HG03442 (cell line): ENCODE results near the gene STAMBPL1.

ENCODE experiments used
- ATAC-seq: cut with Tn5 transposase; IDR thresholded peaks from one replicate; pipeline ENCODE4 v1.9.1; 2021; ENCODE audit warnings: mild to moderate bottlenecking, moderate library complexity; ENCODE audit not compliant: unreplicated experiment

The STAMBPL1 gene

DNA sequence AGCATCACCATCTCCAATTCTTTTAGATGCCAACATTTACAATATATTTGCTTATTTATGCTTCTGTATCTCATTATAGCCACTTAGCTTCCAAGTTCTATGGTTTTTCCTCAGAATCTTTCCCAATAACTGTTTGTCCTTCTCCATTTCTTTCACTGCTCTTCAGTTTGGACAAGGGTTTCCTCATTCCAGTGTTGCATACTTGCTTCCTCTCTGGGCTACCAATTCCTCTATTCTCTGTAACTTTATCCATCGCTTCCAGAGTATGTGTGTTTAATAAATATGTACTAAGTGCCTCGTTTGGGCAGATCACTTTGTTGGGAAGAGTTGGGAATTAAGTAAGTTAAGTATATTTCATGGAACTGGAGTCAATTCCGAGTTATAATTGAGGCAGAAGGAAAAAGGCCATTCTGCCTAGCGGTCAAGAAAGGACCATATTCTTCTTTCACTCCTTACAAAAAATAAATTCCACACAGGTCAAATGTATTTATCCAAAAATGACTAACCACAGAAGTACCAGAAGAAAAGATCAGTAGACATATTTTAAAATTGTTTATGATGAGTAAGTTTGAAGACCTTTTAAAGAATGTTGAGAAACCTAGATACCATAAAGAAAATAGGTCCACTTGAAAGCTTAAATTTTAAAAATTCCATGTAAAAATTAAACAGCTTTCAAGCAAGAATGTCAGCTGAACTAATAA, 10.8 kb downstream of the STAMBPL1 start:
- ATAC-seq = no peak

DNA sequence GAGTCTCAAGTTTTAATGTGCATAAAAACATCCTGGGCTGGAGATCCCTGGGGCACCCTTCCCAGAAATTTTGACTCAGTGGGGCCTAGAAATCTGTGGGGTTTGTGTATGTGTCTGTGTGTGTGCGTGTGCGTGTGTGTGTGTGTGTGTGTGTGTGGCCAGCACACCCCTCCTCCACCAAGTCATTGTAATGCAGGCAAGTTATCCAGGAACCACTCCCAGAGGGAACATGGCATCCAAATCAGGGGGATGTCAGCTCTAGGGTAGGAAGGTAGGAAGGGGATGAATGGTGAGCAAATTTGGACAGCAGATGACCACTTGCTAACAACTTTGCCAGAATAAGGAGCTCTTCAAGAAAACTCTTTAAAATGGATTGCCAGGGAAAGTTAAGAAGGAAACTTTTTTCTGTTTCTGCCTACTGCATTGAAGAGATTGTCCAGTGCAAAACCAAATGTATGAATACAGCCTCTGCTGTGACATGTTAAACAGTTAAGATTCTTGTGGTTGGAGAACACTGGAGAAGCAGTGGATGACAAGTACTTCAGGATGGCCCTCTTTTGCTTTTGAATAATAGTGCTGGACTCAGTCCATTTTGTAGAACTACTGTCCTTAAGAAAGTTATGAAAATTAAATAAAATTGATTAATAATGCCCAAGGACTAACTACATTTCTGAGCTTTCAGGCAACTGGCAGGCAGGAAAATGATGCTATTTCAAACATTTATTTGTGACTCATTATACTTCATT, 12.3 kb downstream of the STAMBPL1 start:
- ATAC-seq = no peak

DNA sequence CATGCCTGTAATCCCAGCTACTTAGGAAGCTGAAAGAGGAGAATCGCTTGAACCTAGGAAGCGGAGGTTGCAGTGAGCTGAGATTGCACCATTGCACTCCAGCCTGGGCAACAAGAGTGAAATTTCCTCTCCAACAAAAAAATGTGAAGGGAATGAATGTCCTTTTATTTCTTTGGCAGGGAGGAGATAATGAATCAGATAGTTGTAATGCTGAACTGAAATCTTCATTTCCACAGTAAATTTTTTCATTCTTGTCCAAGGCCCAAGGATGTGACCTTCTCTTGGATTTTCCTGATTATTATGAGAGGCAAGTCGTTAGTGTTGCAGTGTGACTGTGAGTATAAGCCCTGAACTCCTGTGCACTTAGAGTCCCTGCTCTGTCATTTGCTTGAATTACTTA, 13.6 kb downstream of the STAMBPL1 start:
- no peak for ATAC-seq

DNA sequence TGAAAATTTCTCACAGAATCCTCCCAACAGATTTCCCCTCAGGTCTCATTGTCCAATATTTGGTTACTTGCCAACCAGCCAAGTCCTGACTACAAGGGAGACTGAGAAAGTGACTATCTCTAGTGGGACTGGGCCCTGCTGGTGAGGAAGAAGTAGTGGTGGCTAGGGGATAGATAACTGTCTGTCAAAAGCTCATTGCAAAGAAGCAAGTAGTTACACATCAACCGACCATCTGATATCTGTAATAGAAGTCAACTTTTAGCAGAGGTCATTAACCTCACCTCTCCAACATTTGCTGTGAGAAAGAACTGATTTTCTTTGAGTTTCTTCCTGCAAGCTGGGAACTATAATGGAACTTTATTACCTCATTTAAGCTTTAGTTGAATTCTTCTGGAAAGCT, 15.2 kb downstream of the STAMBPL1 start:
- no peak for ATAC-seq

DNA sequence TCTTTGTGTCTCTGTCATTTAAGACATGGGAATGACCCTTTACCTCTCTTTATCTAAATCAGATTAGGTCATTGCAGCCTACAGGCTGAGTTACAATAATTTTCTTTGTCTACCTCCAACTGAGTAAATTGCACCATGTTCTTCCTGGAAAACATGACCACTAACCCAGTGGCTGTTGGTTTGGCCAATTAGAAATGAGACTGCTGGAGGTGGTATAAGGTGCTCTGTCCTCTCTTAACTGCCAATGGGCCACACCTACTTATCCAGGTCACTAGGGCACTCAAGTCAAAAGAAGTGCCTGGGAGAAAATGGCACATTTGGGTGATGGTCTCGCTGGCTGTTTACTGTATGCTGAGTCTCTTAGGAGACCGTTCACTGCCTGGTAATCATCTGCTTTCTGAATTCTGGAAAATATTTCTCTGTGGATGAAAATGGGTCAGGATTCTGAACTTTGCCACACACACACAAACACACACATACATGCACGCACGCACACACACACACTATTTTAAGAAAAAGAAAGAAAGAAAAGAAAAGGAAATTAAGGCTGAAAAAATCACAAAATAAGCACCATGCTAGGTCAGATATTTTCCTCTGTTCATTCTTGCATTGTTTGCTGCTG, 16.4 kb downstream of the STAMBPL1 start:
- ATAC-seq = no peak

DNA sequence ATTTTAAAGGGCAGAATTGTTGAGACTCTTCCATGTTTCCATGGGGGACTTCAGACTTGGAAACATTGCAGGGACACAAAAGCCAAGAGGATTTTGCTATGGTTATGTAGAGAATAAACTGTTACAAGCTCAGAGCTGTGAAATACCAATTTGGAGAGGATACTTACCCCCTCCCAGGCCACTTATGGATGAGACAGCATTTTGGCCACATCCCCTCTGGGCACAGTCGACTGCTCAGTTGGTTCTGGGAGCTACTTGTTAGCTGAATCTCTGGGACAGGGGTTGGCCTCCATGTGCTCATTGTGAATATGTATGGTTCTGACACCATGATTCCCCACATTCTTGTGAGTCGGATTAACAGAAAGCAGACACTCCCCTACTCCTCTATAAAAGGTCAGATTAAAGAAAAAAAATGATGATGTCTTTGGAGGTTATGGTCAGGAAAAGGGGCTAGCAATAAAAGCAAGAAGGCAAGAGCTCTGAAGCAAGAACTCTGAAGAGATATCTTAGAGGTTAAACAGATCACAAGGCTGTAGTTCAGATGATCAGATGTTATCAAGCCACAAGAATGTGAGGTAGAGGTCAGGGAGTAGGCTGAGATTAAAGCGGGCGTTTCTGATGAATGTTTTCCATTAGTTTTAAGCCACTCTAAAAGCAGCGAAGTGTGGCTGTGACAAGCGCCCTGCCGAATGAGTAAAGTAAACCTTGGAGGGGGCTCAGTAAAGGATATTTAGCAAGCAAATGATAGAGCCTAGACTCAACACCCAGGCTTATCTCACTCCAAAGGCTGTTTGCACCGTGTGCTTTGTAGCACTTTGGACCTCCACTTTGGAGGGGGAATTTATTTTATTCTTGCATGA, 17.2 kb downstream of the STAMBPL1 start:
- ATAC-seq = no peak

DNA sequence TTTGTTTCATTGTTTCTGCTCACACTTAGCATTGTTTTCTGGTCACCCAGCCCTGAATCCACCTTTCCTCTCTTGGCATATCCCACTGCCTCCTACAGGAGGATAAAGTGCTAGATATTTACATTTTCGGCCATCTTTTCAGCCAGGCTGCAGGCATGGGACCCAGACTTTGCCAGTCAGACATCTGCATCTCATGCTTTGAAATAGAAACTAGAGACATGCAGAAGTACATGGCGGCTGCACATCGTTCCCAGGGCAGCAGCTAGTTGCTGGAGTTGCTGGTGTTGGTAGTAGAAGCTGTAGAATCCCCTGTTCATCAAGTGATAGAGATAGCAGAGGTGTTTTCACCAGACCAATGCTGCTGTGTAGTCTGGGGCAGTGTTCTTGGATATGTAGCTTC, 18.7 kb downstream of the STAMBPL1 start:
- ATAC-seq = no peak

DNA sequence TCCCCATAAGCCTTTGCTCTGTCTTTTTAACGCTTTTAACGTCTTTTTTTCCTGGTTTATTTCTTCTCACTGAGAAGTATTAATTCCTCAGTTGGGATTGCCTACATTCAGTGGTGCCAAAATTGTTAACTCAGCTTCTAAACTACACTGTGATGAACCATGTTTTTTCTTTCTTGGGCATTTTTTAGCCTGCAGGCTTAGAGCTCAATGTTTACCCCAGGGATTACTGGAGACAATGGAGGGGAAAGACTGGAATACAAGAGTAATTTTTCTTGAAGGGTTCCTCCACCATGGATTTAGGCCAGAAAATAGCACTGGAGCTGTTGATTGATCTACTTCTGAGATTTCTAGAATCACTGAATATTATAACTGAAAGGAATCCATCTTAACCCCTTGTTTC, 19.8 kb downstream of the STAMBPL1 start:
- ATAC-seq = no peak

DNA sequence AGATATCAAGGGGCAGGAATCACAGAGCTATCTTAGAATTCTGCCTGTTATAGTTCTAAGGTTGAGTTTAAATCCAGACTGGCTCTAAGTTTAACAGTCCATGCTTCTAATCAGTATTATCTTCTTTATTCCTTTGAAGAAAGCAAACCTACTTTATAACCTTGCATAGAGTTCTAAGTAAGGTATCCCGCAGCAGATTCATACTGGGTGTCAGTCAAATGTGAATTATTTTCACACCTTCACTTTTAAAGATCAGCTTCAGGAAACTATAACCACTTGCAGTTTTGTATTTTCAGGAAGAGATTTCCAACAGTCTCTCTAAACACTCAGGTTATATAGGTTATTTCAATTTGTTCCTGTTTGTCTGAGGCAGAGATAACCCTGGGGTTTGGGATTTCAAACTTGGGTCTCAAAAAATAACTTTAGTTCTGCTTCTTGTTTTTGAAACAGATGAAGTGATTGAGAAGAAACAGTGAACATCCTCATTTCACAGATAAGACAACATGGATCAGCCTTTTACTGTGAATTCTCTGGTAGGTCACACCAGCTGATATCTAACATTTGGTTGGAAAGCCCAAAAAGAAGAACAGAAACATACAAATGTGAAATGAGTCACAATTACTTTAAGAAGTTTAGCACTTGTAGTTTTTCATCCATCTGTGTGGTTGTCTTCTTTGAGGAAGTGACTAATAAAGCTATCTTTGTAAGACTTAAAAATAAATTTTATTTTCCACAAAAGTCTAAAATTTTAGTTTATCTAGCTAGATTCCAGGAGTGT, 21.4 kb downstream of the STAMBPL1 start:
- ATAC-seq = peak; percentile 67

DNA sequence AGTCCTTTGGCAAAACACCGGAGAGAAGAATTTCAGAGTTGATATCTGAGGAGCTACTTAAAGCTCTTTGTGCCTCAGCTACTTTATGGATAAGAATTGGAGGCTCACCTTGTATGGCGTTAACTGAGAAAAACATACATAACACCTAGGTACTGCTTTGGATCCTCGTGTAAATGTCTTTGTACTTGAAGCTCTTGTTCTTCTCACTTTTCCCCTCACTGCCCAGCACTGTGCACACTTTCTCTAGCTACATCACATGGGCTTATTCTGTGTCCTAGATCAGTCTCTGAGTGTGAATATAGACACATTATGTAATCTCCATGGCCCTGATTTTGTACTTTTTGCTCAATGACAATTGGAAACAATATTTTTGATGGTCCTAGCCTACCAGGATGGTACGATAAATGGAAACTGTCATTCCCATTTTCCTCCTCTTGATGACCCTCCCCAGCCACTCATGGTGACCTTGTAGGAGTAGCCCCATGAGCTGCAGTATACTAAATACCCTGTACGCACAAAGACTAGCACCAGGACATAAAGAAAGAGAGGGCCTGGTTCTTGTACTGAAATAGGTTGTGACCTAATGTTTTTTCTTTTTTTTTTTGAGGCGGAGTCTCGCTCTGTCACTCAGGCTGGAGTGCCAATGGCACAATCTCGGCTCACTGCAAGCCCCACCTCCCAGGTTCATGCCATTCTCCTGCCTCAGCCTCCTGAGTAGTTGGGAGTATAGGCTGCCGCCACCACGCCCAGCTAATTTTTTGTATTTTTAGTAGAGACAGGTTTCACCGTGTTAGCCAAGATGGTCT, 22.1 kb downstream of the STAMBPL1 start:
- ATAC-seq = peak; percentile 46

DNA sequence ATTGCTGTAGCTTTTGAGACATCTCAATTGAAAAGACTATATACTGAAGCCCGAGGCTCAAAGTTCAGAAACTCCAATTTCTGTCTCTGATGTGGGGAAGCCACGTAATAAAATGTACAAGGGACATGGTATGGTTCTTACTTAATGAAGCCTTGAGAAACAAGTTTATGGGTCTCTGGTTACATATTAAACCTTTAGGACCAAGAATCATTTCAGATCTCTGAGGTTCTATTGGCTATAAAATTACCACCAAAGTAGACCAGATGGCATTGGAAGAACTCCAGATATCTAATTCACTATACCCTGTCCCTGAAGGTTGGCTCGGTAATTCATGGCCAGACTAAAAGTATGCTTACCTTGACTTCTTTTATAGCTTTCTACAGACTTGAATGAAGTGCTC, 23.7 kb downstream of the STAMBPL1 start:
- ATAC-seq = no peak

DNA sequence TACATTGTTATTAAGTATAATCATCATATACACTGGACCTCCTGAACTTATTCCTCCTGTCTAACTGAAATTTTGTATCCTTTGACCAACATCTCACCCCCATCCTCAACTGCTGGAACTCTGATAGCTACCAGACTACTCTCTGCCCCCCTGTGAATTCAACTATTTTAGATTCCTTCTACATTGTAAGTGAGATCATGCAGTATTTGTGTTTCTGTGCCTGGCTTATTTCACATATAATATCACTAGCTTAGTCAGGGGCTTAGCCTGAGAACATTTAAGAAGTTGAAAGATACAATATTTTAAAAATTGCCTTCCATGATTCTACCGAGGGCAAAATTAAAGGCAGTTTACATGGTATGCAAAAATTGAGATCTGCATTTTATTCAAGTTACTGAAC, 26.9 kb downstream of the STAMBPL1 start:
- no peak for ATAC-seq

DNA sequence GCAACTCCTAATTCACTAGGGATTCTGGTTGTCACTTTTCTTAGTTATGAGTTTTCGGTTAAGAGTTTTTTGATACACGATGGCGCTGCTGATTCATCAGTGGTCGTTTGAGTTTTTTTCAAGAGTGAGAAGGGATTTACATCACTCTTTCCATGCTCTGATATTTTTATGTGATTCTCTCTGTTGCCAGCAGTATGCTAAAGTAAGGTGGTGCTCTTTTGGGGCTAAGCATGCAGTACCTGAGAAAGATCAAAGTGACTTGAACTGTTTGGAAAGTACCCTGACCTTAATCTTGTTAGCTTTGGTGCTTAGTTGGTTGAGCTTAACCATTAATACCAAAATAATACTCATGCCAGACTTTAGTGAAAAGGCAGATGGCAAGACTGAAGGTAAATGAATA, 28.1 kb downstream of the STAMBPL1 start:
- no peak for ATAC-seq

DNA sequence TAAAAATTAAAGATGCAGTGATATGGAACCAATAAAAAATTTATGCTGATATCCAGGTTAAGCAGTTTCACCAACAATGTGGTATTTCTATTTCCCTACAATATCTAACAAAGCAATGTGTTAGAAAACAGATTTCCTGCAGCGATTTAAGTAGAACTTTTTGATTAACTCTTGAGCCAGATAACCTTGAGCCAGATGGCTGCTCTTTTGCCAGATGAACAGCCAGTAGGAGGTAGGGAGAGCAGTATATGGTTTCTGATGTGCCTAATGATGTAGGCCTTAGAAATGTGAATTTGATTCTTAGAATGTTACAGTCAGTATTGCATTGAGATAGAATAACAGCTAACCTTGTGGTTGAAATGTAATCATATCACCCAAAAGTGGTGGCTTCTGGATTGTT, 31.1 kb downstream of the STAMBPL1 start:
- no peak for ATAC-seq

DNA sequence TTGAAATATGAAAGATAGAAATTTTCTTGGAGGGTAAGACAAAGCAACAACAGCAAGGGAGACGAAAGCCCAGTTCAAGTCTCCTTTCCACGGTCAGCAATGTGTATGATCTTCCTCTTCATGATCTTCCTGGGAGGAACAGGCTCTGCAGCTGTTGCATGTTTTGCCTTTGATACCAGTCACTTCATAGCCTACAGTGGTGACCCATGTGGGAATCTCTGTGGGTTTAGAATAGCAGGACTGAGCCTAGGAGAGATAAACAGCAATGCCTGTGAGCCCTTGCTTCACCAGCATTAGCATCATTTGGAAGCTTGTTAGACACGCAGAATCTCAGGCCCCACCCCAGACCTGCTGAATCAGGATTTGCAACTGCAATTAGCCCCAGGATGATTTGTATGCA, 31.8 kb downstream of the STAMBPL1 start:
- ATAC-seq = no peak

DNA sequence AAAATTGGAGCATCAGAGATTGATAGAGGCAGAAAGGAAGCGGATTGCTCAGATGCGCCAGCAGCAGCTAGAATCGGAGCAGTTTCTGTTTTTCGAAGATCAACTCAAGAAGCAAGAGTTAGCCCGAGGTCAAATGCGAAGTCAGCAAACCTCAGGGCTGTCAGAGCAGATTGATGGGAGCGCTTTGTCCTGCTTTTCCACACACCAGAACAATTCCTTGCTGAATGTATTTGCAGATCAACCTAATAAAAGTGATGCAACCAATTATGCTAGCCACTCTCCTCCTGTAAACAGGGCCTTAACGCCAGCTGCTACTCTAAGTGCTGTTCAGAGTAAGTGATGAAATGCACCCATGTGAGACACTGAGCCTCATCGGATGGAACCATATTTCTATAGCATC, 33.1 kb downstream of the STAMBPL1 start:
- ATAC-seq = no peak

DNA sequence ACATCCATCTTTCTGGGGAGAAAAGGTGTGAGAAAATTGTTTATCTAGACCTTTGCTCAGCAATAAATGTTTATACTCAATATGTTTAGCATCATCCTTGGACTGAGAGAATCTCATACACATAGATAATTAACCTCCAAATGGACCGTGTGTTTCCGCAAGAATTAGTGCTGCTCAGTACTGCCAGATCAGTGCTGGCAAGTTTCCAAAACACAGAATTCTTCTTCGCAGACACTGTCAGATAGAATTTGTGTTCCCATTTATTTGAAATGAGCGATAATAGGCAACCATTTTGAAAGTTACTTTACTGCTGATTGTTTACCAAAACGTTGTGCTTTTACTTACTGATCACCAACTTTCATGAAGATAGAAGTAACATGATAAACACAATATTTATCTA, 33.7 kb downstream of the STAMBPL1 start:
- no peak for ATAC-seq

DNA sequence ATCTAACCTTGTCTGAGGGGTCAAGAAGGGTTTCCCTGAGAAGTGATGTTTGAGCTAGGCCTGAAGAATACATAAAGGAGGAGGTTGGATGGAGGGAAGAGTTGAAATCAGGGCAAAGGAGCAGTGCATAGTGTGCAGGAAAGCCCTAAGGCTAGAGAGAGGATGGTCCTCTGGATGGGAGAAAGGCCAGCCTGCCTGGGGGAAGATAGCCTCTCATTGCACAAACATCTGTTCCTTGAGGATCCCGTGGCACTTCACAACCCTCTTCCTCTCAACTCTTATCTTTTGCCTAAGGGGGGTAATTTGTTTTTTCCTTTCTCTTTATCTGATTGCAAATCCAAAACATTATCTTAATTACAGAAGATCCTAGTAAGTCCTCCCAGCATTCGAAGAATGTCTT, 35.7 kb downstream of the STAMBPL1 start:
- ATAC-seq = no peak

DNA sequence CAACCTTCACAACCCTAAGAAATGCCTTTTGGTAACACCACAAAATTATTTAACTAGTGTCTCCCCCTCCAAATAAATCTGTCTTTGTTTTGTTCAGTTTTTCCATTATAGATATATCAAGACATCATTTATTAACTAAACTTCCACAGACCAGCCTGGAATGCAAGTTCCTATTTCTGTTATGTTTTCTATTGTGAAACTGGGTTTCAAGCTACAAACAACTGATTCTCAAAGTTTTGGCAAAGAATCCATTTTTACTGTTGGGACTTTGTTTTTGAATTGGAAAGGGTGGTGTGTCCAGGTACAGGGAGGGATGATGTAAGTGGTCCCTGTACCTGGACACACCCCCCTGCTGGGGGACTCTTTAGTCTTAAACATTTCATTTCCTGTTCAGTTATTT, 36.2 kb downstream of the STAMBPL1 start:
- no peak for ATAC-seq

DNA sequence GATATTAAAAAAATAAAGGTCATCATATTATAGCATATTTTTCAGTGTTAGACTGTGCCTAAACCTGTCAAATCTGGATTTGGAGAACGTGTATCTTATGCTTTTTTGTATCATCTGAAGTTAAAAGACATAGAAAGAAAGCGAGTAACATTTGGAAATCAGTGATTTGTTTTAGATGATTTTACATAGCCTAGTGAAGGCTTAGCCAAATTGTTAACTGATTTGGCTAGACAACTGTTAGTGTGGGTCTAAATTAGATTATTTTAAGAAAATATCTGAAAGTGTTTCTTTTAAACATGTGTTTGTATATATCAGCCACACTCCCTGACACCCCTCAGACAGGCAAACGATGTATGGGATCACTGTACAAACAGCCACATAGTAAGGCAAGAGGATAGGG, 36.9 kb downstream of the STAMBPL1 start:
- ATAC-seq = no peak
